ENCODE results near the gene RFX2. TPM values are rescaled to one million over a fixed set of nuclear protein-coding genes. Genes with fewer than 3 reads are reported as not detected.

The RFX2 gene
- total RNA-seq, 1 donor from 2014 or later: 3.2 TPM

DNA sequence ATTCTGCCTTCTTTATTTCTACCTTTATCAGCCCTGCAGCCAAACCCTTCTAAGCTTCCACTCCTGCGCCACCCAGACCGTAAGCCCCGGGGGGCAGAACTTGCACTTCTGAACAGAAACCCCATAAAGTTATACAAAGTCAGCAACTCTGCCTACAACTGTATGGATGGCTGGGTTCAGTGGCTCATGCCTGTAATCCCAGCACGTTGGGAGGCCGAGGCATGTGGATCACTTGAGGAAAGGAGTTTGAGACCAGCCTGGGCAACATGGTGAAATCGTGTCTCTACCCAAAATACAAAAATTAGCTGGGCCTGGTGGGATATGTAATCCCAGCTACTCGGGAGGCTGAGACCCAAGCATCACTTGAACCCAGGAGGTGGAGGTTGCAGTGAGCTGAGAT lies 142.7 kb downstream of the RFX2 start:
- no peaks in the 10 kb centered on the region for H3K27me3 Mint-ChIP-seq (ENCODE audit: low read depth, unreplicated experiment)
- Histone ChIP-seq H3K4me2 (ENCODE audit: low read length) (no peak overlapping the region), H3K9me3 (ENCODE audit: insufficient read depth, low read depth, low read length) (no peaks in the 10 kb centered on the region), H3K27me3 (ENCODE audit: insufficient read depth, low read length) (no peaks in the 10 kb centered on the region), H2AFZ (ENCODE audit: low read depth, low read length) (no peak overlapping the region), H3K79me2 (ENCODE audit: insufficient read depth, low read length) (peaks cover 100% of the 10 kb centered on the region), H3K9ac (ENCODE audit: low read length) (no peak overlapping the region), H3K4me3 (ENCODE audit: insufficient read depth, low read depth, low read length) (no peak overlapping the region), H3K36me3 (ENCODE audit: insufficient read depth, low read length) (no peaks in the 10 kb centered on the region), H3K4me1 (ENCODE audit: insufficient read depth, low read length) (peaks cover 16% of the 10 kb centered on the region), H3K27ac (ENCODE audit: low read depth, low read length) (no peak overlapping the region), H4K20me1 (ENCODE audit: insufficient read depth, low read length) (peaks cover 98% of the 10 kb centered on the region)
- FAIRE-seq (no peak), DNase-seq (ENCODE audit: low read depth) (no peak)
- no peaks in the 10 kb centered on the region for H3K9me3 Mint-ChIP-seq (ENCODE audit: unreplicated experiment)
- H3K36me3 Mint-ChIP-seq (ENCODE audit: low read depth, unreplicated experiment): peaks cover 4% of the 10 kb centered on the region
- peaks cover 17% of the 10 kb centered on the region for H3K4me1 Mint-ChIP-seq (ENCODE audit: low read depth, unreplicated experiment)
- no peak overlapping the region for H3K4me3 Mint-ChIP-seq (ENCODE audit: unreplicated experiment)
- no peak overlapping the region for H3K27ac Mint-ChIP-seq (ENCODE audit: unreplicated experiment)
- TF ChIP-seq EZH2 (IDR thresholded peaks at IDR 0.05; ENCODE audit: insufficient read depth, low read length): no peak
- TF ChIP-seq, protein P1, sequence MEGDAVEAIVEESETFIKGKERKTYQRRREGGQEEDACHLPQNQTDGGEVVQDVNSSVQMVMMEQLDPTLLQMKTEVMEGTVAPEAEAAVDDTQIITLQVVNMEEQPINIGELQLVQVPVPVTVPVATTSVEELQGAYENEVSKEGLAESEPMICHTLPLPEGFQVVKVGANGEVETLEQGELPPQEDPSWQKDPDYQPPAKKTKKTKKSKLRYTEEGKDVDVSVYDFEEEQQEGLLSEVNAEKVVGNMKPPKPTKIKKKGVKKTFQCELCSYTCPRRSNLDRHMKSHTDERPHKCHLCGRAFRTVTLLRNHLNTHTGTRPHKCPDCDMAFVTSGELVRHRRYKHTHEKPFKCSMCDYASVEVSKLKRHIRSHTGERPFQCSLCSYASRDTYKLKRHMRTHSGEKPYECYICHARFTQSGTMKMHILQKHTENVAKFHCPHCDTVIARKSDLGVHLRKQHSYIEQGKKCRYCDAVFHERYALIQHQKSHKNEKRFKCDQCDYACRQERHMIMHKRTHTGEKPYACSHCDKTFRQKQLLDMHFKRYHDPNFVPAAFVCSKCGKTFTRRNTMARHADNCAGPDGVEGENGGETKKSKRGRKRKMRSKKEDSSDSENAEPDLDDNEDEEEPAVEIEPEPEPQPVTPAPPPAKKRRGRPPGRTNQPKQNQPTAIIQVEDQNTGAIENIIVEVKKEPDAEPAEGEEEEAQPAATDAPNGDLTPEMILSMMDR (IDR thresholded peaks at IDR 0.05; ENCODE audit: insufficient read depth, low read depth, low read length): no peak

DNA sequence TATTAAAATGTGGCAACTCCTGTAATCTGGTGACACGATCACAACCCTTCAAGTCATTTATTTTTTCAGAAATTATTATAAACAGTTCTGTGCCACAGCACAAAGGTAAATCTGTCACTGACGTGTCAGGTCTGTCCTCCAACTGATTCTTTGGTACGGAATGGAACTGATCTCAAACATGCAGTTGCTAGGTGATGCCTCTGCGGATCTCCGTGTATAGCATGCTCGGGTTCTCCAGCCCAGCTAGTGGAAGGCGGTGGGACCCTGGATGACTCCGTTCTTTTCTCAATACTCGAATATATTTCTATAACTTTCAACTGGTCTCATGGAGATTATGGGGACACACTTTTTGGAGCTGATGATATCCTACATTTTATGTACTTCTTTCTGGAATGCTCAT lies 143.4 kb downstream of the RFX2 start:
- H3K27me3 ChIP-seq (ENCODE audit: insufficient read depth, low read length): no peaks in the 10 kb centered on the region
- no peak overlapping the region for H3K9ac ChIP-seq (ENCODE audit: low read length)
- Mint-ChIP-seq H3K4me1 (ENCODE audit: low read depth, unreplicated experiment) (peaks cover 18% of the 10 kb centered on the region), H3K36me3 (ENCODE audit: low read depth, unreplicated experiment) (peaks cover 1% of the 10 kb centered on the region), H3K4me3 (ENCODE audit: unreplicated experiment) (no peak overlapping the region), H3K27me3 (ENCODE audit: low read depth, unreplicated experiment) (no peaks in the 10 kb centered on the region), H3K9me3 (ENCODE audit: unreplicated experiment) (no peaks in the 10 kb centered on the region), H3K27ac (ENCODE audit: unreplicated experiment) (no peak overlapping the region)
- H3K4me3 ChIP-seq (ENCODE audit: insufficient read depth, low read depth, low read length): no peak overlapping the region
- TF ChIP-seq, protein P1 (IDR thresholded peaks at IDR 0.05; ENCODE audit: insufficient read depth, low read depth, low read length): no peak
- TF ChIP-seq EZH2 (IDR thresholded peaks at IDR 0.05; ENCODE audit: insufficient read depth, low read length): no peak
- no peak overlapping the region for H3K4me2 ChIP-seq (ENCODE audit: low read length)
- DNase-seq (ENCODE audit: low read depth) (no peak), FAIRE-seq (no peak)
- H4K20me1 ChIP-seq (ENCODE audit: insufficient read depth, low read length): peaks cover 98% of the 10 kb centered on the region
- H2AFZ ChIP-seq (ENCODE audit: low read depth, low read length): no peak overlapping the region
- no peaks in the 10 kb centered on the region for H3K9me3 ChIP-seq (ENCODE audit: insufficient read depth, low read depth, low read length)
- H3K4me1 ChIP-seq (ENCODE audit: insufficient read depth, low read length): peaks cover 21% of the 10 kb centered on the region
- H3K79me2 ChIP-seq (ENCODE audit: insufficient read depth, low read length): peaks cover 100% of the 10 kb centered on the region
- no peaks in the 10 kb centered on the region for H3K36me3 ChIP-seq (ENCODE audit: insufficient read depth, low read length)
- H3K27ac ChIP-seq (ENCODE audit: low read depth, low read length): no peak overlapping the region

DNA sequence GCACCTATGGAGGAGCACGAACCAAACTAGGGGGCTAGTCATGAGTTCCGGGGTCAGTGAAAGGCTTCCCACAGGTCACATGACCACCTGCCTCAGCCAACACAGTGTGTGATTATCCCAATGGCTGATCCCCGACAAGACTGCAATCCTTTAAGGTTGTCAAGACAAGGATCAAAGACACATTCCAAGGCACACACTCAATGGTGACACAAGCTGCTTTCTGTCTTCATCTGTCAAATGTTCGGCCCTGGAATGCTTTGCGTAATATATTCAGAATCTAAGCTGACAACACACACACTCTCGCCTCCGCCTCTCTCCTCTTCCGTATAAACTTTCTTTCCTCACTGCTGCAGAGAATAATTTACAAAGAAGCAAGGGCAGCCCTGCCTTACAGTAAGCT lies 144.1 kb downstream of the RFX2 start:
- no peak overlapping the region for H3K9ac ChIP-seq (ENCODE audit: low read length)
- Mint-ChIP-seq H3K27me3 (ENCODE audit: low read depth, unreplicated experiment) (no peaks in the 10 kb centered on the region), H3K36me3 (ENCODE audit: low read depth, unreplicated experiment) (peaks cover 1% of the 10 kb centered on the region), H3K9me3 (ENCODE audit: unreplicated experiment) (no peaks in the 10 kb centered on the region), H3K27ac (ENCODE audit: unreplicated experiment) (no peak overlapping the region), H3K4me1 (ENCODE audit: low read depth, unreplicated experiment) (peaks cover 23% of the 10 kb centered on the region), H3K4me3 (ENCODE audit: unreplicated experiment) (no peak overlapping the region)
- H4K20me1 ChIP-seq (ENCODE audit: insufficient read depth, low read length): peaks cover 96% of the 10 kb centered on the region
- no peaks in the 10 kb centered on the region for H3K9me3 ChIP-seq (ENCODE audit: insufficient read depth, low read depth, low read length)
- no peak overlapping the region for H3K4me3 ChIP-seq (ENCODE audit: insufficient read depth, low read depth, low read length)
- peaks cover 24% of the 10 kb centered on the region for H3K4me1 ChIP-seq (ENCODE audit: insufficient read depth, low read length)
- H3K27ac ChIP-seq (ENCODE audit: low read depth, low read length): no peak overlapping the region
- H2AFZ ChIP-seq (ENCODE audit: low read depth, low read length): no peak overlapping the region
- peaks cover 98% of the 10 kb centered on the region for H3K79me2 ChIP-seq (ENCODE audit: insufficient read depth, low read length)
- H3K36me3 ChIP-seq (ENCODE audit: insufficient read depth, low read length): no peaks in the 10 kb centered on the region
- no peak overlapping the region for H3K4me2 ChIP-seq (ENCODE audit: low read length)
- TF ChIP-seq, protein P1 (IDR thresholded peaks at IDR 0.05; ENCODE audit: insufficient read depth, low read depth, low read length): no peak
- no peak for TF ChIP-seq EZH2 (IDR thresholded peaks at IDR 0.05; ENCODE audit: insufficient read depth, low read length)
- DNase-seq (ENCODE audit: low read depth) (peak; percentile 71), FAIRE-seq (no peak)
- H3K27me3 ChIP-seq (ENCODE audit: insufficient read depth, low read length): no peaks in the 10 kb centered on the region
